ENCODE measurements around the gene RAI14.

Gene RAI14

DNA sequence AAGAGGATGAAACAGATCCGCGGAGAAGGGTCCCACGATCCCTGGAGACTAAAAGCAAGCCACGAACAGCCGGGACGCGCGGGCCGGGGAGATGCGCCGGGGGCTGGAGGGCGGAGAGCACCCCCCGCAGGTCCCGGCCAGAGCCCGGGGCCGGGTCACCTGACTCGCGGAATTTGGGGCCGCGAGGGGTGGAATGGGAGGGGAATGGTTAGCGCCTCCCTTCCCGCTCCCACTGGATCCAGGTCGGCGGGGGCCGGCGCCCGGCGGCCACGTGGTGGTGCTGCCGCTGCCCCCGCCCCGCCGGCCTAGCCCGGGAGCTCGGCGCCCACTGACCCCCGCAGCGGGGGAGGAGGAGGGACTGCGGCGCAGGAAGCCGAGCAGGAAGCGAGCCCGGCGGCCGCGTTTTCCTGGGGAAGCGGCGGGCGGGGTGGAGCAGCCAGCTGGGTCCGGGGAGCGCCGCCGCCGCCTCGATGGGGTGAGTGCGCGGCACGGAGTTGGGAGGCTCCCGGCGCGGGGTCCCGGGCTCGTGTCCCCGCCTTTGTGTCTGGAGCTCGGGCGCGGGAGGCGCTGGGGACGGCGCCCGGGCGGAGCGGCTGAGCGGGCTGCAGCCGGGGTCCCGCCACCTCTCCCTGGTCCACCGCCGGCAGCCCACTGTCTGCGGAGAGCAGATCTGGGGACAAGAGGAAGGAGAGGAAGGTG is at the start of gene RAI14:
Gene RAI14, plus strand, starts transcription at position 328 of the 699 bp plus-strand sequence. CDS start 30,592 bp downstream, outside the sequence.
- peak; percentile 59 for DNase-seq

DNA sequence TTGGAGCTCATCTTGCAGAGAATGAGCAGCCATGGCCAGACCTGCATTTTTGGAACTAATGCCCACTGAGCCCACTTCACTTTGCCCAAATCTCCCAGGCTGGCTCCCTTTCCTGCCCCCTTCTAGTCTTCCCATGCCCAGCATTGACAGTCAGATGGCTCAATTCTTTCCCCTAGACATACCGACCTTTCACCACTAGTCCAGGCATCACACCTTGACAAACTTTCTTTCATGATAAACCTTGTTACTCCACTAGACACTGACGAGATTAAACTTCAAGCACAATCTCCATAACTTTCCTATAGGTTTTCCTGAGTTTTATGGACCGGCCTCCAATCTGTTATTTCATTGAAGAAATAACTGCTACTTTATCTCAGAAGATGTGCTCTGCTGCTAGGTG is 47.8 kb upstream of the RAI14 start:
- no peak for DNase-seq

DNA sequence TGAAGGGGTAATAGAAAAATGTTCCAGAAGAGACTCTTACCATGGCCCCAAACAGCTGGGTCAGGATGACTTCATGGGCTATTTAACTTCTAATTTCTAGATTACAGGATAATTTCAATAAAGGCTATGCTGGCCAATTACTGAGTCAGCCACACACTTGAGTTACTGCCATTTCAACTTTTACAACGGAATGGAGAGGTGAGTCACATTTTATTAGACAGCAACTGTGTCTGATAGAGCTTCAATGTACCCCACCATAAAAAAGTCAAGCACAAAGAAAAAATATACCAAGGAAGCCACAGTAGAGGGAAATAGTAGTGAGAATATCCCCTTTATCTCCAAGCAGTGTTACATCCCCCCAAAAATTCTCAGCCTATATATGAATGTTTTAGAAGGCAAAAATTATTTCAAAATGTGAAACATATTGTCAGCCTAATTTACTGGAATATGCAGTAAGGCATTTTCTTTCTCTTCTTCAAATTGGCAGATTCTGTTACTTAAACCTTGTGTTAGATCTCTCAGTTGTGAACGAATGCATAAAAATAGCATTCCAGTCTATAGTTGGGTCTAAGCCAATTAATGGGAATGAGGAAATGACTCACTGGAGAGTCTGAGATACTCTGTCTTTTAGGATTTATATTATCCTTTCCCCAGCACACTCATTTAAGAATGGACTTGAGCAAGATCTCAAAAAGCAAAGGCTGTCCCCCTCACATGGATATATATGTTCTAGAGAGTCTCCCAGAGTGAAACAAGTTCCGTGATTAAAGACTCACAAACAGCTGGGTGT is 47.1 kb upstream of the RAI14 start:
- no peak for DNase-seq

DNA sequence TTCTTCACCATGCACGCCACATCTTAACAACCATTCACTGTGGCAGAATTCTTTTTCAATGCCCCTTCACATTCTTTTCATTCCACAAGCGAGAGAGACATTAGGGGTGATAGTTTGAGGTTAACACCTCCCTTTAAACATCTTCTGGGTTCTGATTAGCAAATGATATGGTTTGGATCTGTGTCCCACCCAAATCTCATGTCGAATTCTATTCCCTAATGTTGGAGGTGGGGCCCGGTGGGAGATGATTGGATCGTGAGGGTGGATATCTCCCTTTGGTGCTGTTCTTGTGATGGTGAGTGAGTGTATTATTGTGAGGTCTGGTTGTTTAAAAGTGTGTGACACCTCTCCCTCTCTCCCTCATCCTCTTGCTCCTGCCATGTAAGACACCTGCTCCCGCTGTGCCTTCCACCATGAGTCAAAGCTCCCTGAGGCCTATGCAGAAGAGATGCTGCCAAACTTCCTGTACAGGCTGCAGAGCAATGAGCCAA is 46.1 kb upstream of the RAI14 start:
- DNase-seq: no peak

DNA sequence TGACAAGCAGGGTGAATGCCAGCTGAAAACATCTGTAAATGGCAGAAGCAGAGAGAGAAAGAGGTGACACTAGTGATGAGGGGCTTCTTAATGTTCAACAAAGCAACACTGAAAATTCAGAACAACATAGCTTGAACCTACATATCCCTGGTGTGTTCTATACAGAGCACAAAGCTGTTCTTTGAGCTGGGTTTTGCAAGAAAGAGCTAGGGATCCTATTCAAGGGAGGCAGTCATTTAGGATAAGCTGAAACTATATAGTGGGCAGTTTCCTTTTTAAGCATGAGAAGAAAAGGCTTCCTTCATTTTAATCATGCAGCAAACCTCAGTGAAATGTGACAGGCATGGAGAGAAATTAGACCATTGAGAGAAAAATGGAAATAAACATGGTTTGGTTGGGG is 45.6 kb upstream of the RAI14 start:
- DNase-seq: no peak

DNA sequence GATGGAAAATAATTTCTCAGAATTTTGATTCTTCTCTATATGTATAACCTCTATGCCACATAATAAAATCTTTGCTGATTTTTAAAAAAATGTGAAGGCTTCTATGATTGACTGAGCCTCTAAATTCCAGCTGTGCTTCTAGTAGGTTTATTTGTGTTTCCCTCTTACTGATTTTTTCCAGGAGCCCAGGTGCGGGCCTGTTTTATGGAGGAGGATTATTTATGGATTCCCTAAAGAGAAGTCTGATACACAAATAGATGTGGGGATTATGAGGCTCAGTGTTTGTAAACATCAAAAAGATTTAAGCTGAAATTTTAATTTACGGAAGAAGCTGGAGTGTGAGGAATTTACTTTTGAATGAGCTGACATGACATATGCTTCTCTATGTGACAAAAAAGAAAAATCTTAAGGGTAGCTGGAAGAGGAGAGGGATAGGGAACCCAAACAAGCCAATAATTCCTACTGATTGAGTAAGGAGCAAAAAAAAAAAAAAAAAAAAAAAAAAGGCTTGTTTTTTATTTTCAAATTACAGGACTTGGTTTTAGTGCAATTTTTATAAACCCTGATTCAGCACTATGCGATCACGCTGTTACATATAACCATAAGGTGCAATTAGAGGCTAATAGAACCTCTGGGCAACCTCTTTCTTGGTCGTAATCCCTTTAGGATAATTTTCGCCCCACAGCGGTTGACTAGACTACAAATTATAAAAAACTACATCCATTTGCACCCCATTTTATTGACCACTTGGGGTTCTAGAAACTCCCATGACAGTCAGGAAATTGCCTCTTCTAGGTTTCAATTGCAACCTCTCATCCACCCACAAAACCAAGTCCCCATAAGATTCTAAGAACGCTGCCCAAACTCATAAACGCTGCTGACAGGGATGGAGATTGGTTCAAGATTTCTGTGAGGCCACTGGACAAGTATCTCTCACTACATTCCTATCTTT is 44.4 kb upstream of the RAI14 start:
- no peak for DNase-seq

DNA sequence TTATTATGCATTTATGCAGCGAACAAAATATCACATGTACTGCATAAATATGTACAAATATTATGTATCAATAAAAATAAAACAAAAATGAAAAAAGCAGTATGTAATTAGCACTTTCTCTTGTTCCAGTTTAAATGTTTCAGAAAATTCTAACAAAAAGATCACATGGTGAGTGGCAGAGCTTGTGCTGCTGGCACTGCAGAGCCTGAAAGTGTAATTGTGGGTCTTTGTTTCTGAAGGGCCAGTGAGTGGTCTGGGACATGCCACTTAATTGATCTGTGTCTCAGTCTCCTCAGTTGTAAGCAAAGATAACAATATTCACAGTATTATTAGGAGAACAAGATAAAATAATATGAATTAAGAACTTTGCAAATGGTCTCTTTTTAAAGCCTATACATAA is 39.5 kb upstream of the RAI14 start:
- DNase-seq: no peak

DNA sequence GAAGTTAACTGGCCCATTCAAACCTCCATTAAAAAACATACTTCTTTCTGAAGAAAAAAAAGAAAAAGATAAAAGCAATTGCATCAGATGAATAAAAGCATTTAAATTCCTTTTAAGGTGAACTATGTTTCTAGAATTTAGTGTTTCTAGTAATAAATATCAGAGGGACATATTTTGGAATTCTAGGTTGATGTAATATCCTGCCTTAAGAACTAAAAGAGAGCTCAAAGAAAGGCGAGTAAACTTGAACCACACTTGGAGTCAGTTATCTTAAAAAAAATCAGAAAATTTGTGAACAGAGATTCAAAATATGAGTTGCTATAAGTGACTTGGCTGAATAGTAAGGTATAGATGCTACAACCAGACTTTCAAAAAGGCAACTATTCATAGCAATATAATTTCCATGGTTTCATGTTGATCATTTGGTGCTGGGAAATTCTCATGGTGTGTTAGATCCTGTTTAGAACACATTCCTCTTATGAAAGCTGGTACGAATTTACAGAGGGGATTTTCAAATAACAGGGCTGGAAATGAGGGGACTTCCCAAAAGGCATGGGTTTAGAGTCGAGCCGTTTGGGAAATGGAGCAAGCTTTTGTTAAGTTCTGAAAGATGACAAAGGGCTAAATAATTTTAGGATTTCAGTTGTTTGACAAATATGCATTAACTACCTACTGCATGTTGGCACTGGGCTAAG is 37.6 kb upstream of the RAI14 start:
- DNase-seq: no peak

DNA sequence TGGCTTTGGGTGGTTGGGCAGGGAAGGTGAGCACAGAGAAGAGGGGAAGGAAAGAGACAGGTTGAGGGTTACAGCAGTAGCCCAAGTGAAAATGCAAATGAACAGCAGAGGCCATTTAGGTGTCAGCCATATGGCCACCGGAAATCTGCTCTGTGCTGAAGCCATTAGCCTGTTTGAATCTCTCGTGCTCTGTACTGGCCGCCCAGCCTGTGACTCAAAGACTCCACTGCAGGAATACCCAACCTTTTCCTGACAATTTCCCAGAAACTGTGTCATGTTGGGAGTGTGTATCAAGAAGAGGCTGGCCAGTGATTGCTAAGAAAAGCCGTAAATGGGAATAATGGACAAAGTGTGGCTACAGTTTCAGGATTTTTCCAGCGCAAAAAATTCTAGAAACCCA is 35.9 kb upstream of the RAI14 start:
- DNase-seq: no peak

DNA sequence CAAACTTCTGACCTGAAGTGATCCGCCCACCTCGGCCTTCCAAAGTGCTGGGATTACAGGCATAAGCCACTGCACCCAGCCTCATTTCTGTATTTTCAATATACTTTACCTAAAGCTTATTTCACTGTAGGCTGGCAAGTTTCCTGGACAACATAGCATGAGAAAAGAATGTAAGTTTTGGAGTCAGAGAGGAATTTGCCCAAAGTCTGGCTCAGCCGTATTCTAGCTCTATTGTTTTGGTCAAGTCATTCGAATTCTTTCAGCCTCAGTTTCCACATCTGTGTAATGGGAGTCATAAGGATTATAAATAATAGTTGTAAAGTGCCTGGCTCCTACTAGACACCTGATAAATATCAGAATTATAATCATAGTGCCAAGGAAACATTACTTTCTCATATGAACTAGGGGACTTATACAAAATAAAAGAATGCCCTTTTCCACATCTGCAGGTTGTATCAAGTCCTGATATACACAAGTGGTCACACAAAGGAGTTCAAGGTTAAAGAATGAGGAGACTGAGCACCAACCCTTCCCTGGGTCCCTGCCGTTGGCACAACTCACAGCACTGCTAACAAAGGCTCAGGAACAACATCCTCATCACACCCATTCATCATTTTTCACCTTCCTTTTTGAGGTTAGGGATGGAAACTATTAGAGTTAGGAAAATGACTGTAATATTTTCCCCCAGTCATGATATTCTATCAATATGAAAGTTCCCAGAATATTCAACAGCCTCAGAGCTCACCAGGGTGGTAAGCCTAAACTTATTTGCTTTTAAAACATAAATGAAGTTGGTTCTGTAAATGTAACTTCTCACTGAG is 34.6 kb upstream of the RAI14 start:
- DNase-seq: no peak

DNA sequence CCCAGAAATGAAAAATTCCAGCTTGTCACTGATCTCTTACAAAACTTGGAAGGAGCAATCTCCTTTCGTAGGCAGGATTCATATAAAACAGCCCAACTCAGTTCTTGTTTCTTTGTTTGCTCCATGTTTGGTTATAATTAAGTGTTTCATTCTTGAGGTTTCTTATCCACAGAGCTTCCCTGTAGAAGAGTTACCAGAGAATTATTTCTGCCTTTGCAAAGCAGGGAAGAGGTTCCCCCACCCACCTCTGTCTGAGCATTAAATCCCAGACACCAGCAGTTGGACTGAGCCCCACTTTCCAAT is 34.1 kb upstream of the RAI14 start:
- DNase-seq: no peak

DNA sequence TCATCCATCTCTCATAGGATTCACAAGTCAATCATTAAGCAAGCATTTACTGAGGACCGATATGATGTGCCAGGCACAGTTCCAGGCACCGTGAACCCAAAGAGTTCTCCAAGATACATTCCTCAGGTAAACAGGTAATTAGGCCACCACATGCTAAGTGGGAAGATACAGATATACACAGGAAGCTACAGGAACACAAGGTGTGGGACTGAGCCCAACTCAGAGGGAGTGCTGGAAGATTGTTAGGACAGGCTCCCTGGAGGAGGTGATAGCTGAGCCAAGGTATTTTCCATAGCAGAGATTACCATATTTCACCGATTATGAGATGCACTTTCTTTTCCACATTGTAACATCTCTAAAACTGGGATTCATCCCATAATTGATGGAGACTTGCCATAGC is 31.4 kb upstream of the RAI14 start:
- DNase-seq: no peak

DNA sequence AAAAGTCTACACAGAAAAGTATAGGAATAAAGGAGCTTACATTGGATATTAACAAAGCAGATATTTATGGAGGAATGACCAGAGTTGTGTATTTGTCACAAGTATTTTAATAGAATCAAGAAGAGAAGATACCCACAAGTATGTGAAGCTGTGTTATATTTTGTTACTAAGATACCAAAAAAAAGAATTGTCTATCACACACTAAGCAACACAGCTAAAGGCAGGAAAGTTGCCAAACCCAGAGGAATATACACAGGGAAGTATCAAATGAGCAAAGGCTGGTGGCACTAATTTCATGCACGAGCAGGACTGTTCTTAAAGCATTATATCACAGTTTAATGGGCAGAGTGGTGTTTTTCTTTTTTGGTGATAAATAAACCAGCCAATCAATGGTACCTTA is 30.9 kb upstream of the RAI14 start:
- DNase-seq: no peak

DNA sequence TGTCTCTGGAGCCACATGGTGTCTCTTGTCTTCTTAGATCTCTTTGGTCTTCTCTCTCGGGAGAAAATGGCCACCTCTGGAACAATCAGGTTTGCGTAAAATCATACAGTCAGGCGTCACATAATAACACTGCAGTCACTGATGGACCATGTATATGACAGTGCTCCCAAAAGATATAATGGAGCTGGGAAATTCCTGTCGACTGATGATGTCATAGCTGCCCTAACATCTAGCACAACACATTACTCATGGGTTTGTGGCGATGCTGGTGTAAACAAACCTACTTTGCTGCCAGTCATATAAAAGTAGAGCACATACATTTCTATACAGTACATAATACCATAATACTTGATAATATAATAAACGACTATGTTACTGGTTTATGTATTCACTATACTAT is 30.1 kb upstream of the RAI14 start:
- no peak for DNase-seq

DNA sequence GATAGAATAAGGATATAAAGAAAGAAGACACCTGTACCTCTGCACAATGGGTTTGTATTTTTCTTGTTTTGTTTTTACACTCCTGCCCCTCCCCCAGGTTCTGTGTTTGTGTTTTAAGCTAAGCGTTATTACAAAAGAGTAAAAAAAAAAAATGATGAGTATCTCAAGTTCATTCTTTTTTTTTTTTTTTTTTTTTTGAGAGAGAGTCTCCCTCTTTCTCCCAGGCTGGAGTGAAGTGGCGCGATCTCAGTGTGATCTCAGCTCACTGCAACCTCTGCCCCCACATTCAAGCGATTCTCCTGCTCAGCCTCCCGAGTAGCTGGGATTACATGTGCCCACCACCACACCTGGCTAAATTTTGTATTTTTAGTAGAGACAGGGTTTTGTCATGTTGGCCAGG is 29.4 kb upstream of the RAI14 start:
- DNase-seq: no peak

DNA sequence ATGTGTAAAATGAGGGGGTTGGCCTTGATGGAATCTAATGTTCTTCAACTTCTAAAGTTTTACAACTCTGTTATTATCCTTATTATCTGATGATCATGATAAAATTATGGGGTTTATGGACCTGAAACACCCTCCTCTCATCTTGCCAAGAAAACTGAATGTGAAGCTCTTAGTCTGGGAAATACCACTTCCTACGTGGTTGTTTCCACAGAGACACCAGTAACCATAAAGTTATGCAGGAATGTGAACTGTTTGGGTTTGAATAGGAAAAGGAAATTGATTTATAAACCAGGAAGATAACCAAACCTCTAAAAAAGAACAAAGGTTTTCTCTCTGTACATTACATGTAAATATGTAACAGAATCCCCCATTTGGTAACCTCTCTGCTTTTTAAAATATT is 28.3 kb upstream of the RAI14 start:
- no peak for DNase-seq

DNA sequence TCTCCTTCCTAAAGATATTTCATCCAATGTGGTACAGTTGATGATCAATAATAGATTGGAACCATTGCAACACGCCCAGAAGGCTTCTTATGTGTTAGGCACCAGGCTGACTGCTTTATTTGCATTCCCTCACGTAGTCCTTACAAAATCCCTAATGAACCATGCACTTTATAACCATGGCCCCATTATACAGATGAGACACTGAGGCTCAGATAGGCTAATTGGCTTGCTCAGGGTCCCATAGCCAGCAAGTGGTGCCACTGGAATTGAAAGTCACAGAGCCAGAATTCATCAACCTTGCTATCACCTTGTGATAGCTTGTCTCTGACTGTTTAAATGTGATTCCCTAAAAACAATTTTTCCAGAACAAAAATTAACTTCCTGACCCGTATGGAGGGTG is 27.8 kb upstream of the RAI14 start:
- no peak for DNase-seq

DNA sequence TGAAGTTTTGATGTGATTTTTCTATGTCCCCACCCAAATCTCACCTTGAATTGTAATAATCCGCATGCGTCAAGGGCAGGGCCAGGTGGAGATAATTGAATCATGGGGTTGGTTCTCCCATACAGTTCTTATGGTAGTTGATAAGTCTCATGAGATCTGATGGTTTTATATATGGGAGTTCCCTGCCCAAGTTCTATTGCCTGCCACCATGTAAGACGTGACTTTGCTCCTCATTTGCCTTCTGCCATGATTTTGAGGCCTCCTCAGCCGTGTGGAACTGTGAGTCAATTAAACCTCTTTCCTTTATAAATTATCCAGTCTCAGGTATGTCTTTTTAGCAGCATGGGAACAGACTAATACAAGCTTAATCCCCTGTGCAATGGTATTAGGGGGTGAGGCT is 25.5 kb upstream of the RAI14 start:
- no peak for DNase-seq

DNA sequence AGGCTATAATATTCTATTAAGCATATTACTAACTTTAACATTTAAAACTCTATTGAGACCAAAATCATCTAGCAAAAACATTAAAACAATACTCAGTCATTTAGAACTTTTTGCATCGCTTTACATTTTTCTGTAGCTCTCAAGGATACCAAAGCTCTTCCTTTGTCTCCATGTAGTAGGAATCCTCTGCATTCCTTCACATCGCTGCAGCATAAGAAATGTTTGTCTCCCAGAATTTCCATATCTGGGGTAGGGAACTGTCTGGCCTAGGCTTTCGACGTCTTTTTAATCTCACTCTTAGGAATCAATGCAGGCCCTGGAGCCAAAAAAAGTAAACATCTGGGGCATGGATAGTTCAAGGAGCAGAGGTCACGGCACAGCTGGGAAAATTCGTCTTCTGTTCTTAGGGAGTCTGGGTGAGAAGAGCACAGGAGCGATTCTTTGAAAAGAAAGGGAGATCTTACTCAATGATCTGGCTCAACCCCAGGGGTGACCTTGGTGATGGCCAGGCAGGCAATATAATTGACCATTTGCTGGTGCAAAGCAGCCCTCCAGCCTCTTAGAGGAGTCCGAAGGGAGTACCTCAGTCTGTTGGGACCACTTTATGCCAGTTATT is 23.2 kb upstream of the RAI14 start:
- DNase-seq: no peak

DNA sequence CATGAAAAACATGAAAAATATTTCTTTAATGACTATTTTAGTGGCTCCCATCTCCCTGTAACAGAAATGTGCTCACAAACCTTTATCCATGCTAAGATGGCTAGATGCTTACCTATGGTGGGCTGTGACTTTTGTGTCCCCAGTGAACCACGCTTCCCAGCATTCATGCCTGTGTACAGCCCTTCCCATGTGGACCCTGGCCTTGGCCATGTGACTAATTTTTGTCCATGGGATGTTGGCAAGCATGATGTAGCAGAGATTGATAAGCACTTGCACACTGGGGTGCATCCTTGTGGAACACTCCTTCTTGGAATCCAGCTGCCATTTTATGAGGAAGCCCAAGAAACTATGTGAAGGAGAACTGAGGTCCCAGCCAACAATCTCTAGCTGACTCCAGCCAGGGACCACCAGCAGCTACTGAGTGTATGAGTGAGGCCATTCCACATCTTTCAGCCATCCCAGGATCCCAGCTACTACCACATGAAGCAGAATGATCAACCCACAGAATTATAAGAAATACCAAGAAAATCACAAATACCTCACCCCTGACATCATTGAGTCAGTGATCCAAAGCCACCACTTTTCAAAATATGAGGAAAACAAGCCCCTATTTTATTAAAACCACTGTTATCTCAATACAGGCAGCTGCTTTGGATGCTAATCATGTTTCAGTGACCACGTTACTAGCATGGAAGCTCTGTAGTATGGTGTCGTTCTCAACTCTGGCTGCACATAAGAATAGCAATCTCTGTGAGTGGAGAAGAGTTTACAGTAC is 16.1 kb upstream of the RAI14 start:
- DNase-seq: no peak
